GM23338 (cell line): ENCODE measurements around the gene MICB. TPM values are rescaled to one million over a fixed set of nuclear protein-coding genes. Genes with fewer than 3 reads are reported as not detected.

ENCODE experiments used
- ATAC-seq: fragments of 200-7000 bp; cut with Tn5 transposase; 3 replicates; pipeline ENCODE4 v1.9.1; 2020
- DNase-seq: peaks from one replicate; pipeline ENCODE4 v3.0.0-alpha.2; 2015; ENCODE audit warnings: low spot score
- H2AFZ ChIP-seq: fragments of 200-600 bp; sonication (generic); 2 replicates; pipeline ENCODE4 v1.8.0; 2016; ENCODE audit warnings: antibody characterized with exemption, mild to moderate bottlenecking, moderate library complexity
- H3F3A ChIP-seq: fragments of 200-600 bp; sonication (generic); replicated peaks from 2 replicates; pipeline ENCODE4 v1.8.0; 2017; ENCODE audit warnings: antibody characterized with exemption, mixed run types, low read depth
- H3K27ac ChIP-seq: fragments of 200-600 bp; sonication (generic); 2 replicates; pipeline ENCODE4 v1.6.1; 2016; ENCODE audit warnings: low read depth
- H3K27me3 ChIP-seq: fragments of 200-600 bp; sonication (generic); 2 replicates; pipeline ENCODE4 v1.8.0; 2016; ENCODE audit warnings: mild to moderate bottlenecking, mixed run types, moderate library complexity; ENCODE audit not compliant: insufficient read depth
- H3K36me3 ChIP-seq: fragments of 200-600 bp; sonication (generic); 2 replicates; pipeline ENCODE4 v1.8.0; 2016; ENCODE audit warnings: mild to moderate bottlenecking; ENCODE audit not compliant: insufficient read depth
- H3K4me1 ChIP-seq: fragments of 200-600 bp; sonication (generic); 2 replicates; pipeline ENCODE4 v1.8.0; 2016; ENCODE audit warnings: mild to moderate bottlenecking, moderate library complexity; ENCODE audit not compliant: insufficient read depth
- H3K4me2 ChIP-seq: fragments of 200-600 bp; sonication (generic); 2 replicates; pipeline ENCODE4 v1.7.1; 2017; ENCODE audit warnings: mixed run types
- H3K4me3 ChIP-seq: fragments of 200-600 bp; sonication (generic); 2 replicates; pipeline ENCODE4 v1.6.1; 2016; ENCODE audit warnings: mixed run types
- H3K79me2 ChIP-seq: fragments of 200-600 bp; sonication (generic); replicated peaks from 2 replicates; pipeline ENCODE4 v1.8.0; 2017; ENCODE audit warnings: mild to moderate bottlenecking; ENCODE audit not compliant: insufficient read depth
- H3K9me2 ChIP-seq: fragments of 200-600 bp; sonication (generic); 2 replicates; pipeline ENCODE4 v1.8.0; 2017; ENCODE audit not compliant: insufficient read depth
- H4K20me1 ChIP-seq: fragments of 200-600 bp; sonication (generic); replicated peaks from 2 replicates; pipeline ENCODE4 v1.8.0; 2017; ENCODE audit warnings: mild to moderate bottlenecking; ENCODE audit not compliant: insufficient read depth
- H3K27ac Mint-ChIP-seq: 2 replicates; pipeline ENCODE4 v1.8.0; 2020; ENCODE audit warnings: inconsistent platforms, mild to moderate bottlenecking, moderate library complexity, mixed read lengths
- H3K27me3 Mint-ChIP-seq: 3 replicates; pipeline ENCODE4 v1.8.0; 2022; ENCODE audit warnings: low read depth, mild to moderate bottlenecking, moderate library complexity, mixed read lengths, inconsistent platforms; ENCODE audit not compliant: insufficient read depth, poor library complexity
- H3K36me3 Mint-ChIP-seq: 3 replicates; pipeline ENCODE4 v1.8.0; 2021; ENCODE audit warnings: low read depth, mild to moderate bottlenecking, inconsistent platforms, moderate library complexity, mixed read lengths
- H3K4me1 Mint-ChIP-seq: 3 replicates; pipeline ENCODE4 v1.8.0; 2020; ENCODE audit warnings: mild to moderate bottlenecking, inconsistent platforms, mixed read lengths
- H3K4me3 Mint-ChIP-seq: 3 replicates; pipeline ENCODE4 v1.8.0; 2021; ENCODE audit warnings: moderate library complexity, mild to moderate bottlenecking, inconsistent platforms, mixed read lengths
- H3K9me3 Mint-ChIP-seq: 3 replicates; pipeline ENCODE4 v1.8.0; 2020; ENCODE audit warnings: moderate library complexity, mild to moderate bottlenecking, inconsistent platforms, mixed read lengths
- CREB1 ChIP-seq: fragments of 250-450 bp; sonication (Bioruptor Pico); IDR thresholded peaks from 2 replicates; pipeline ENCODE4 v1.5.0; 2020; ENCODE audit warnings: low read depth, mild to moderate bottlenecking, moderate library complexity
- ETS1 ChIP-seq: IDR thresholded peaks from 2 replicates; pipeline ENCODE4 v1.6.1; 2016; ENCODE audit warnings: antibody characterized with exemption
- POLR2AphosphoS5 ChIP-seq: IDR thresholded peaks from 2 replicates; pipeline ENCODE4 v1.6.1; 2016; ENCODE audit warnings: antibody characterized with exemption, low read depth
- ZNF331 ChIP-seq: fragments of 250-450 bp; sonication (Bioruptor Pico); IDR thresholded peaks from 2 replicates; pipeline ENCODE4 v1.5.0; 2020; ENCODE audit warnings: low read depth, mild to moderate bottlenecking, moderate library complexity
- ZNF462 ChIP-seq: fragments of 250-450 bp; sonication (Bioruptor Pico); IDR thresholded peaks from 2 replicates; pipeline ENCODE4 v1.5.0; 2020; ENCODE audit warnings: mild to moderate bottlenecking, moderate library complexity
- polyA plus RNA-seq: library from polyadenylated mRNA; unstranded; fragments of >200 nt; fragmentation: Nextera tagmentation; extraction: Ambion mirVana; gene quantifications from 2 replicates; pipeline ENCODE4 v1.2.1, GENCODE V29; 2016
- total RNA-seq: library from RNA; depleted of rRNA; stranded (reverse); fragments of >200 nt; shearing (Covaris generic); gene quantifications from 2 replicates; pipeline ENCODE4 v1.2.3, GENCODE V29; 2014

Gene MICB
- total and polyA plus RNA-seq, 2 experiments from 2014 or later = 9.2 to 23.8 TPM

- TF ChIP-seq ZNF462 (no peak), ETS1 (no peak), ZNF331 (CRISPR knock-in tag) (no peak), POLR2AphosphoS5 (peak; percentile 89)
Observed at GRCh38 chr6:31462964-31463870, 34.7 kb upstream of the MICB start (continued).

- Mint-ChIP-seq H3K27ac (no peak overlapping the region), H3K4me3 (no peak overlapping the region; the same call in 2 of the 3 replicates), H3K36me3 (no peaks in the 10 kb centered on the region), H3K27me3 (peaks cover 7% of the 10 kb centered on the region), H3K4me1 (peaks cover 13% of the 10 kb centered on the region), H3K9me3 (no peaks in the 10 kb centered on the region)
- DNase-seq (no peak), ATAC-seq (no peak)
- no peak for TF ChIP-seq CREB1 (CRISPR knock-in tag)
- Histone ChIP-seq H3K4me2 (no peak overlapping the region), H3F3A (no peaks in the 10 kb centered on the region), H3K79me2 (no peaks in the 10 kb centered on the region), H2AFZ (no peak overlapping the region), H3K4me1 (peaks cover 4% of the 10 kb centered on the region; the same call in 1 of the 2 replicates), H3K9me2 (peaks cover 17% of the 10 kb centered on the region), H4K20me1 (no peaks in the 10 kb centered on the region; the same call in 1 of the 2 replicates), H3K4me3 (no peak overlapping the region), H3K27me3 (no peaks in the 10 kb centered on the region), H3K27ac (no peak overlapping the region), H3K36me3 (no peaks in the 10 kb centered on the region)
Observed at GRCh38 chr6:31464252-31465184, 33.4 kb upstream of the MICB start.
